ENCODE measurements around the gene PDGFC.

DNA sequence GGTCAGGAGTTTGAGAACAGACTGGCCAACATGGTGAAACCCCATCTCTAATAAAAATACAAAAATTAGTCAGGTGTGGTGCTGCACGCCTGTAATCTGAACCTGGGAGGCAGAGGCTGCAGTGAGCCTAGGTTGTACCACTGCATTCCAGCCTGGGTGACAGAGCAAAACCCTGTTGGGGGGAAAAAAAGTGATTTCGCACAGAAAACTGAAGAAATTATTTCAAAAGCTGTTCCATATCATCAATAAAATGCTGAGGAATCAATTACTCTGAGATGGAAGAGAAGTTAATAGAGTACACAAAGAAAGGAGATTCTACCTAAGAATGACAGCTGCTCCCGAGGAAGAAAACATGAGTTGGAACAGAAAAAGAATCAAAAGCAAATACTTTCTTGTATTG is 95.9 kb downstream of the PDGFC start:
- TF ChIP-seq, protein P1, sequence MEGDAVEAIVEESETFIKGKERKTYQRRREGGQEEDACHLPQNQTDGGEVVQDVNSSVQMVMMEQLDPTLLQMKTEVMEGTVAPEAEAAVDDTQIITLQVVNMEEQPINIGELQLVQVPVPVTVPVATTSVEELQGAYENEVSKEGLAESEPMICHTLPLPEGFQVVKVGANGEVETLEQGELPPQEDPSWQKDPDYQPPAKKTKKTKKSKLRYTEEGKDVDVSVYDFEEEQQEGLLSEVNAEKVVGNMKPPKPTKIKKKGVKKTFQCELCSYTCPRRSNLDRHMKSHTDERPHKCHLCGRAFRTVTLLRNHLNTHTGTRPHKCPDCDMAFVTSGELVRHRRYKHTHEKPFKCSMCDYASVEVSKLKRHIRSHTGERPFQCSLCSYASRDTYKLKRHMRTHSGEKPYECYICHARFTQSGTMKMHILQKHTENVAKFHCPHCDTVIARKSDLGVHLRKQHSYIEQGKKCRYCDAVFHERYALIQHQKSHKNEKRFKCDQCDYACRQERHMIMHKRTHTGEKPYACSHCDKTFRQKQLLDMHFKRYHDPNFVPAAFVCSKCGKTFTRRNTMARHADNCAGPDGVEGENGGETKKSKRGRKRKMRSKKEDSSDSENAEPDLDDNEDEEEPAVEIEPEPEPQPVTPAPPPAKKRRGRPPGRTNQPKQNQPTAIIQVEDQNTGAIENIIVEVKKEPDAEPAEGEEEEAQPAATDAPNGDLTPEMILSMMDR (IDR thresholded peaks at IDR 0.05): no peak
- TF ChIP-seq POLR2AphosphoS5 (IDR thresholded peaks at IDR 0.05) (no peak), POLR2A (IDR thresholded peaks at IDR 0.05) (no peak)
